G401 (cell line): Measurements from ENCODE around the gene ETV3L. TPM values are rescaled to one million over a fixed set of nuclear protein-coding genes. Genes with fewer than 3 reads are reported as not detected.

Source experiments
- DNase-seq: peaks from one replicate; pipeline ENCODE4 v3.0.0-alpha.2; 2015; ENCODE audit warnings: low spot score
- in situ Hi-C: cut with HindIII; loops from 2 replicates; pipeline ENCODE4 v1.10.0; 2016; ENCODE audit warnings: low sequenced_read_pairs, mixed read lengths
- total RNA-seq: library from RNA; depleted of rRNA; stranded (reverse); fragments of >200 nt; shearing (Covaris generic); gene quantifications from 2 replicates; pipeline ENCODE4 v1.2.3, GENCODE V29; 2014; rRNA removed

ETV3L gene
- total RNA-seq = not detected in 2 replicates

DNA sequence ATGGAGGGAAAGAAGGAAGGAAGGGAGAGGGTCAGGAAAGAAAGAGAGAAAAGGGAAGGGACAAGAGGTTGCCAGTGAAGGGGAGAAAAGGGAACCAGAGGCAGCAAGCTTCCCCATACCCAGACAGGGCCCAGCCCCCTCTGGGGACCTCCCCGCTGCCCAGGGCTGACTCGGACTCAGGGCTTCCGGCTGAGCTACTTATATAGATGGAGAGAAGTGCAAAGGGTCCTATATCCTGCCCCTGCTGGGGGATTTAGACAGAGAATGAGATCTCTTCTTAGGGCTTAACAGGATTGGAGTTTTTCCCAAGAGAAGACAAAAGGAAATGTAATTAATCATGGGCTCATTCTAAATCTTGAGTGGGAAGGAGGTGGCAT, at the start of gene ETV3L:
Gene ETV3L, minus strand, starts transcription at position 176 of the 377 bp plus-strand sequence. CDS start 285 bp downstream, outside the sequence.
- DNase-seq = no peak
- in situ Hi-C loops = no loop called here

DNA sequence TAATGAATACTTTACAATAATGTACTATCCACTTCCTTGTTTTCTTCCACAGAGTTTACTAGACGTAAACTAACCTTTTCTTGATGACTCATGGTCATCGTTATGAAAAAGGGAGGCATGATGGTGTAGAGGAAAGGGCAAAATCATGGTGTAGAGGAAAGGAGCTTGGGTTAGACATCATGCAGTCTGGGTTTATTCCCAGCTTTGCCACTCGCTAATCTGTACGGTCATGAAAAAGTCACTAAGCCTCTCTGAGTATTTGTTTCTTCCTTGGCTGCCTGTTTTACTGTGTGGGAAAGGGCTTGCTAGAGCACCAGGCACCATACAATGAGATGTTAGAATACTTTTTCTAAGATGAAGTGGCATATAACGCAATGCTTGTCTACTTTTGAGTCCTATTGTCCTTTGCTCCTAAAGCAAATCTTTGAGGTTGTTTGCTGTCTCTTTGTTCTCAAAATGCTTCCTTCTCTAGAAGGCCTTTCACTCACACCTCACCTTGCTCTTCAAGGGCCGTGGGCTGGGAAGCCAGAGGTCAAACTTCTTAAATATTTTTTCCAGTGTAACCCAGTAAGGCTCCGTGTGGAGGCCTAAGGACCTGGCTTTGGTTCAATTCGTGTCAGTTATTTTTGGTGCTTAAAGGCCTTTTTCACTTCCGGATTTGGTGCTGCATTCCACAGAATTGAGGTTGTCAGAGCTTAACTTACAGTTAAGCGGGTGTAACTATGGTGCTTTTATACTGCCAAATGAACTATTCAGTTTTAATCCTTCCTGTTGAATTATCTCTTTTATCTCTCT, 48.5 kb upstream of the ETV3L start:
- in situ Hi-C loops = no loop called here
- no peak for DNase-seq

DNA sequence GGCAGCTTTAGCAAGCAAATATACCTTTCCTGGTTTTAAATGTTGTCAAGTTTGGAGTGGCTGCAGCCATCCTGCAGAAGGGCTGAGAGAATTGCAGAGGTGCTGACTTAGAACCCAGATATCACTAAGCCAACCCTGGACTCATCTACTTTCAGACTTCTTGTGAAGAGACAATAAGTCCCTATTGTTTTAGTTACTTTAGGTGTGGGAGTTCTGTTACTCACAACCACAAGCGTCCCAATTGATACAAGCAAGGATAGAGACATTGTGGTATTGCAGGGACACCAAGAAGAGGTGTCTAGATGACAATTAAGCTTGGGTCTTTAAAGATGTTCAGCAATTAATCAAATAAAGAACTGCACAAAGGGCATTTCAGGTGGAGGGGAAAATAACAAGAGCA, 47.4 kb upstream of the ETV3L start:
- in situ Hi-C loops = no loop called here
- no peak for DNase-seq

DNA sequence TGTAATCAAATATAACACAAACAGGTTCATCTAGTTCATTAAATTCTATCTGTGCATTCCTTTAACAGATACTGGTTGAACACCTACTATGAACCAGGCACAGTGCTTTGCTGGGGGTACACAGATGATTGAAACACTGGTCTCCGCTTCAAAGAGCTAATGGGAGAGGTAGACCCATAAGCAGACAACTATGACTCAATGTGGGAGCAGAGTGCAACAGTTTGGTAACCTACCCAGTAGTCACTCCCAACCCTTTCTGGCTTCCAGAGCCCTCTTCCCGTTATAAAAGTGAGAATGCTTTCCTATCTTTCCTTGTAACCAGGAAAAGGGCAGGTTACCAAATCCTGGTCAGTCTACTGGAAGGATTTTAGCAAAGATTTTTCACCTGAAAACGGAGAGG, 46.6 kb upstream of the ETV3L start:
- in situ Hi-C loops = no loop called here

DNA sequence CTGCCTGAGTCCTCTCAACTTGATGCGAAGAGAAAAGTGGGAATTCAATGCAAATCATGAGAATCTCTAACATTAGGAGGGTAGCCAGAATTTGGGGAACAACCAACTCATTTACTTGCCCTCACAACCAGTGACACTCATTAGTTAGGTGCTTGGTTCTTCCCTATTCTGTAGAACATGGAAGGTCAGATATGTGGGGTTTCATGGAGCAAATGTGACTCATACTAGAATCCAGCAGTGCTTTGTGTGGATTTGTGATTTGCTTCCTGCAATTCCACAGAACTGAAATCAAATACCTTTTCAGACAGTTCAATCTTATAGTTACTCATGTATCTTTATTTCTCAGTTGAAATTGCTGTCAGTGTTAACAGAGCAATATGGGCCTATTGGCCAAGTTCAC, 45.5 kb upstream of the ETV3L start:
- no peak for DNase-seq
- in situ Hi-C loops = no loop called here

More for the DNA sequence above, 46.6 kb upstream of the ETV3L start:
- DNase-seq = no peak

DNA sequence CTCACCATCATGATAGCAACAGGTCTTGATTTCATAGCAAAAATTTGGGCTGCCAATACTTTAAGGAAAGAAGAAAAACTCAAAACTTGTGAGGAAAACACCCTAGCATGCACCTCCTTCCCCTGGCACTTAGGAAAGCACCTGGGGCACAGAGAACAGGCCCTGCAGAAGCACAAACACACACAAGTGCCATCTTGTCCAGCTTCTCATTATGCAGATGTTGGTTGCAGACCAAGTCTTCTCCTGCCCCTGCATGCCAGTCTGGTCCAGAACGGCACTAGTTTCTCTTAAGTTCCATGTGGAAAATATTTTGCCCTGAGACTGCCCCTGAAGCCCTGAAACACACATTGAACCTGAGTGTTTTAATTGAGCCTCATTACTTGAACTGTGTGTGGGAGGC, 44.9 kb upstream of the ETV3L start:
- in situ Hi-C loops = no loop called here
- no peak for DNase-seq

DNA sequence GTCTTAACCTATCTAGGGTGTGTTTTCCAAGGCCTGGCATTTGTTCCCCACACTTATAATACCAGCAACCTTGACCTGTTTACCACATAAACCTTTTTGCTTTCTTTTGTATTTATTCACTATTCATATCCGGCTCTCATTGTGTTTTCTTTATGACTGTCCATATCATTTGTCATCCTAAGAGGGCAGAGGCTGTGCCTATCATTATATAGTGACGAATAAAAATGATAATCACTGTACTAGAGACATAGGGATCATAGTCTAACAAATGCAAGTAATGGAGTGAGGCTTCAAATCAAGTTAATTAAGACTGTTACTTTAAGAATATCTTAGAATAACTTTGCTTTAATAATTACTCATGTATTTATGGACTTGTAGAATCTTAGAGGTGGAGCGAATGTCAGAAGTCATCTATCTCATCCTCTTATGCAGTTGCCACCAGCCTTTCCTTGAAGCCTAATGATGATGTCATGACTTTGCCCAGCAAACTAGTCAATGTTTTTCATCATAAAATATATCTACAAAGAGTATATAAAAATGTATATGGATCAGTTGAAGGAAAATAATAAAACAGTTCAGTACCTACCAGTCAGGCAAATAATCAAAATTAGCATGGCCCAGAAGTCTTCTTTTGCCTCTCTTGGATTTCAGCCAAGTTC, 43.3 kb upstream of the ETV3L start:
- no peak for DNase-seq
- in situ Hi-C loops = no loop called here

DNA sequence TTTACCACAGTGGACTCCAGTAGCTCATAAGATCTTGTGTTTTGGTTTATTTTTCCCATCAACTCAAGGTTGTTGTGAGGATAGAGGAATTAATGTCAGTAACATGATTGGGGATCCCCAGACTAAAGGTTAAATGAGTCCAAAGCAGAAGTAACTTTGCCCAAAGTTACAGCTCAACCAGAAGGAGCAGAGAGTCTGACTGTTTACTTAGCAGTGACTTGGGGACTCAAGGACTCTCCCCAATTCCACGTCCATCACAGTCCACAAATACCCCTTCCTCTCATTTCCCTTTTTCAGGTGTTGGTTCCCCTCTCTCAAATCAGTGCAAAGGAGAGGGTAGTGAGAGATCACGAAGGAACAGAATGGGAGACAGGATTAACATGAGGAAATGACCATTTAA, 42.6 kb upstream of the ETV3L start:
- in situ Hi-C loops = no loop called here
- no peak for DNase-seq

DNA sequence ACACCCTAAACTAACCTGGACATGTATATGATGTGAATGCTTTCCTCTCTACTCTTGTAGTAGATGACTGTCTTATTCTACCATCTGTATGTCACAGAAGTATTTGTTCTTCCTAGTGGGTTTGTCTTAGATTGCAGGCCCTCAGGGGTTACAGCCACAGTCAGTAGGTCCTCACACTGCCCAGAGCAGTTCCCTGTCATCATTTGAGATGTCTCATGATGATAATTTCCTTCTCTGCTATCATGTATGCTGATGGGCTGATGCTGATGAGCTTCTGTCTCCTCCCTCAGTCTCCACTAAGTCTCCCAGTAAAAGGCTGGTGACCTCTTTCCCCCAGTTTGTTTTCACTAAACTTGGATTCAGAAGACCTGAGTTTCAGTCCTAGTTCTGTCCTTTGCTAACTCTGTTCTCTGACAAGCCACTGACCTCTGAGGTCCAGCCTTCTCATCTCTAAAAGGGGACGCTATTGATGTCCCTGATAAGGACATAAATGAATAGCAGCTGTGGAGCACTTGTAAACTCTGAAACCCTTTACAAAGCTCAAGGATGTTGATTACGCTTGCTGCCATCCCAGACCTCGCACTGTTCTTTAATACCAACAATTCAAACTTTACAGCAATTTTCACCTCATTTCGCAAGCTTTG, 41.7 kb upstream of the ETV3L start:
- no peak for DNase-seq
- in situ Hi-C loops = no loop called here

DNA sequence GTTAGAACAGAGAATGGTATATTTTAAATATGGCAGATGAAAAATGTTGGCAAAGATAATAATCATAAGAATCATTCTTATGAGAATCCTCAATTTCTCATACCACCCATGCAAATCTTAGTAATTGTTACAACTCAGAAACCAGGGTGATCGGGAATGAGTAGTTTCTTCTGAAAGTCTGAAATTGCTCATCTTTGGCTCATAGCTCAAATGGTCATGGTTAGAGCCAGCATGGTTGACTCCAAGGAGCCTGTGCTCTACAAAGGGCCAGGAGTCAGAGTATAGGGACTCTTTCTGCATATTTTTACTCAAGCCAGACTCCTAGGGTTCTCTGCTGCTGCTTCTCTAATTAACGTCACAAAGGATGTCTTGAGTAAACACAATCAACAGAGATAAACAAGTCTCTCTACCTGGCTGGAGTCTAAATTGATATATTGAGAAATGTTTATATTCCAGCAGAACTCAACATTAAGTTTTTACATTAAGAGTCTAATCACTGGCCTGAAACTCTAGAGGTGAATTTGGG, 40.5 kb upstream of the ETV3L start:
- in situ Hi-C loops = no loop called here
- no peak for DNase-seq

DNA sequence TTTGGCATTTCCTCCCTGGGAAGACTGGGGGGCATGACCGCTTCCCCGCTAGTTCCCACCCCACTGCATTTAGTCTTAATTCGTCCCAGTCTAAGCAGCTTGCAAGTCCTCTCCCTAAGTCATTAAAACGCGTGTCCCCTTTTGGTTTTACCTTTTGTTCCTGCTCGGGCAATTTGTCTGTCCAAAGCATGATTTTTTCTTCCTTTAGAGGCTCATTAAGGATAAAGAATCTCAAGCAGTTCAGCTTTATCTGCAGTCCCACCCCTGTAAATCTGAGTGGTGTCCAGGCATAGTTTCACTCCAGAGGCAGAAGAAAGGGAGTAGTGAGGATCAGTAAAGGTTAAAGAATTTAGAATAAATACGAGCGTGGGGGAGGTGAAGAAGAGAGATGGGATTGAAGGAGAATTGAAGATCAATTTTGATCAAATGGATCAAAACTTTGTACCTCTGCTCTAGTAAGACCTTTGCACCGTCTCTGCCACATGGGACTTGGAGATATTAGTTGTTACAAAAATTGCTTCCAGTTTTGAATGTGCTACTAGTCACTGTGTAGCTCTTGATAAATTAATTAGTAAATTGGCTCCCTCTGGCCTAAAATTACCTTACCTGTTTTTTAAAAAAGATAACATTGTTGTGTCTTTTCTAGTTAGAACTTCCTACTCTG, 39.6 kb upstream of the ETV3L start:
- no peak for DNase-seq
- in situ Hi-C loops = no loop called here

DNA sequence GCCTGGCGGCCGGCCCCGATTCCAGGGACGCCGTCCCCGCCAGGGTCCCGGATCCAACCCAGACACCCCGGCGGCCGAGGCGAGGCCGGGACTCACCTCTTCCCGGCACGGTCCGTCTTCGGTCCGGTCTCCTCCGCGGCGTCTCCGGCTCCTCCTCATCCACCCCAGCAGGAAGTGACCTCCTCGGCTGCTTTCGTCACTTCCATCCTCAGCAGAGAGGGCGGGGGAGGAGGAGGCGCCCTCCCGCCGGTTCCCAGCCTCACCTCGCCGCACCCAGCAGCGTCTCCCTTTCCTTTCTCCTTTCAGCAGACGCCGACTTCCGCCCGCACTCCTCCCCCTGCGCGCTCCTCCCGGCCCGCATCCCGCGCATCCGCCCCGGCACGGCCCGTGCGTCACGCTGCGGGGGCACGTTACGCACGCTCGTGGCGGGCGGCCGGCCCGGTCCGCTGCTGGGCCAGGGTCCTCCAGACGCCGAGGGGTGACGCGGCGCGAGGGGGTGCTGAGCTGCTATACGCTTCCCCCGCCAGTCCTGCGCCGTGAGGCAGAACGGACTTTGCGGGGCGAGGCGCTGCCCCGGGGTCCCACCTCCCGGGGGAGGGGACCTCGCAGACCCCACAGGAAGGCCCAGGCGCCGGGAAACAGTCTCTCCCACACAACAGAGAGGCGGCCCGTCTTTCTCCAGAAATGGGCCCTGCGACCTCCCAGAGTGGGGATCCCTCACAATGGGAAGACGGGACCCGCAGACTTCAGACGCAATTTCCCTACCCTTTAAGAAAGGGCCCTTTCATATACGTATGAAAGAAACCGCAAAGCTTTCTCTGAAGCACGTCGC, 38.8 kb upstream of the ETV3L start, which contains the start of gene ETV3:
Gene ETV3, minus strand, starts transcription at position 176 of the 832 bp plus-strand sequence. CDS start 2,043 bp downstream, outside the sequence.
- peak; percentile 95 for DNase-seq
- in situ Hi-C loops = no loop called here

DNA sequence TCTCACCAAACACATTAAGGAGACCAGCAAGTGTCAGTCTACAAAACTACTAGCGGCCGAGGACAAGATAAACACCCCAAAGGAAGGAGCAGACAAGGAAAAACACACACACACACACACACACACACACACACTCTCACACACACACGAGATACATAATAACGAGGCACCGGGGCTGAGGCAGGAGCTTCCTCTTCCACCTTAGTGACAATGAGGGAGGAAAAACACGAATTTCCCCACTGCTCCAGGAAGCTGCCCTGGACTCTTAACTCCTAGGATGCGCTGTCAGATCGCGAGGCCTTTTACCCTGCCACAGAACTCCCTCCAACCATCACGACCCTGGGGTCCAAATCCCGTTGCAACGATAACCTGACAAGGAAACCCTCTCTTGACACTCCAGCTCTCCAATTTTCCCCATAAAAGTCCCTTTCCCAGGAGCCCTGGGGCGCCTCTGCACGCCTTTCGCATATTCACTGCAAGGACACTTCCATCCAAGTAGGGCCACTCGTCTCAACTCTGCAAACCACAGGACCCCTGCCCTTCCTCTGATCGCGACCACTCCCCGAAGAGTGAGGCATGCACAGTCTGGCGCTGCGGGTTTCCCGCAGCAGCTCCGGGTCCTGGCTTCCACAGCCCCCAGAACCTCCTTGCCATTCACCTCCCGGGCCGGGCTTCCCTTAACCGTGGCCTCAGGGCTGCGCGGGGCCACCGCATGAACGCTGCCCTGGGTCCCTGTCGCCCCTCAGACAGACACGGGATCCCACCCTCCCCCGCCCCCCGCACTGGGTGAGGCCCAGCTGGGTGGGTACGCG, 38.0 kb upstream of the ETV3L start:
- in situ Hi-C loops = no loop called here

DNA sequence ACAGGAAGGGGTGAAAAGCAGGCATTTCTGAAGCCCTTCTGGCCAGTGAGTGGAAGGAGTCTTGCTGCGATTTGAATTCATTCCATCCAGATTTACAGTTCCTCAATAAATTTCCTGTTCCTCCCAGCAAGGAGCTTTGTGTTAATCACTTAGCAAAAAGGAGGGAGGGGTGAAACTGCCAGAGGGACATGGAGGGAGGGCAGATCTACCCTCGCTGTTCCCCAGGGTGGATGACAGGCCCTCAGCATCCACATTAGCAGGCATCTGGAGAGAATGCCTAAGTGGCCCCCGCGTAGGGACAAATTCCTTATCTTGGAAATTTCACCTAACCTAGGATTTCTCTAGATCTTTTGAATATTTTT, 37.4 kb upstream of the ETV3L start:
- in situ Hi-C loops = no loop called here
- no peak for DNase-seq

More for the DNA sequence above, 38.0 kb upstream of the ETV3L start:
- DNase-seq = no peak

DNA sequence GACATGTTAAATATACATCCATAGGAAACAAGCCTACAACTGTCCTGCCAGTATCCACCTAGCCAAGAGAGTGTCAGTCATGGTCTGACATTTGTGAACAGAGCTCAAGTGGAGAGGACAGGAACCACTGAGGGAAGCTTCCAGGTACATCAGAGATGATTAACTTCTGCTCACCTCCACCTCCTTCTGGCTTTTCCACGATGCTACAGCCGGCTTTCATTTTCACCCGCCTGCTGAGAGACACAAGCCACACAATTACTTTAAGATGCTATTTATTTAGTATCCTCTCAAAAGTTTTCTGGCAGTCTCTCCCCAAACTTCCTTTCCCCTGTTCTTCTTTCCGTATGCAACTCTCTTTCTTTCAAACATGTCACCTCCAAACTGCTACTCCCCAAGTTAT, 36.5 kb upstream of the ETV3L start:
- in situ Hi-C loops = no loop called here
- no peak for DNase-seq

DNA sequence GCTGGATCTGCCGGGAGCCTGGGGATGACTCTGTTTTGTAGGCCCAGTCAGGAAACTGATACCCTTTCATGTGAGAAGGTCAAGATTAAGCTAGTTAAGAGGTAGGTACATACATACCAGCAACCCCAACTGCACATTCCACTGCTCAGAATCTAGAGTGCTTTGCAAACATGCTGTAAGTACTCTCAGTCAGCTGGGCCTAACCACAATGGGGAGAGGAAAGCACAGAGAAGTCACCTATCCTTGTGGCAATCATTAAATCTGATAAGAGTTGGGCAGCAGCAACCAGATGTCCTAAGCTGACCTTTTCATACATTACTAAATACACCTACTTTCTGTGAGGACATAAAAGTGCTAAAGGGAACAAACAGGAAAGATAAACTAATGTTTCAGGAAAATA, 36.0 kb upstream of the ETV3L start:
- in situ Hi-C loops = no loop called here

DNA sequence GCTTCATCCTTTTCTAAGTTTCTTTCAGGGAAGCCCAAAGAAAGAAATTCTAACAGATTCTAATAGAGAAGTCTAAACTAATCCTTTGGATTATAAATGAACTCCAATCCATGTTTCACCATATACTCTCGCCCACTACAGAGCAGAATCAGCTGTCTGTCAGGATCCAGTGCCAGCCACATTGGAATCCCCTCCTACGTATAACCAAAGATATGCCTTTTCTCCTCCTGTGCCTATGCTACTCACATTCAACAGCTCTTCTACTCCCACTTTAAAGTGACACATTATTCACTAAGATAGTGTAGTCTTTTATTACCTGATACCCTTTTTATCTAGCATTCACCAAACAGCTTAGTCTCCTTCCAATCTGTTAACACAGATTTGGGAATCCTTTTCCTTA, 35.5 kb upstream of the ETV3L start:
- in situ Hi-C loops = no loop called here
- DNase-seq = no peak

More for the DNA sequence above, 36.0 kb upstream of the ETV3L start:
- no peak for DNase-seq

DNA sequence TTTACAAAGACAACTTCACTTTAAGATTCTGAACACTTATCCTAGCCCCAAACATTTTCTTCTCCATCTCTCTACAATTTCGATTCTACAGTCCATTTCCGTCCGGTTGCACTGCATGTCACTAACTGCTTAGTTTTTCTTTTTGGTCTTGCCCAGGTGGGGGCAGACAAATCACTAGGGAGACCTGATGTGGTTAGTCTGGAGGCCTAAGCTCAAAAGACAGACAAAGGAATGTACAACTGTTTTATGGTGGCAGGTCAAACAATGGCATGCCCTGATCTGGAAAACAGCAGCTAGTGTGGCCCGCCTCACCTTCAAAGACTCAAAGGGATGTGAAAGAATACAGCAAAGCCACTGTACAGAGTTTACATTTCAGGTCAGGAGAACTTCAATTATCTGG, 34.8 kb upstream of the ETV3L start:
- no peak for DNase-seq
- in situ Hi-C loops = no loop called here
